HG03442 (cell line): ENCODE measurements around the gene AIF1.

ENCODE experiments used
- ATAC-seq: cut with Tn5 transposase; IDR thresholded peaks from one replicate; pipeline ENCODE4 v1.9.1; 2021; ENCODE audit warnings: mild to moderate bottlenecking, moderate library complexity; ENCODE audit not compliant: unreplicated experiment

The AIF1 gene

GRCh38 chr6:31614684-31615578 is at the start of gene AIF1:
Gene AIF1, plus strand, starts transcription at chr6:31615234. Its CDS starts 96 bp downstream, at chr6:31615330.
- no peak for ATAC-seq

GRCh38 chr6:31567531-31568370 is 47.3 kb upstream of the AIF1 start:
- no peak for ATAC-seq

DNA sequence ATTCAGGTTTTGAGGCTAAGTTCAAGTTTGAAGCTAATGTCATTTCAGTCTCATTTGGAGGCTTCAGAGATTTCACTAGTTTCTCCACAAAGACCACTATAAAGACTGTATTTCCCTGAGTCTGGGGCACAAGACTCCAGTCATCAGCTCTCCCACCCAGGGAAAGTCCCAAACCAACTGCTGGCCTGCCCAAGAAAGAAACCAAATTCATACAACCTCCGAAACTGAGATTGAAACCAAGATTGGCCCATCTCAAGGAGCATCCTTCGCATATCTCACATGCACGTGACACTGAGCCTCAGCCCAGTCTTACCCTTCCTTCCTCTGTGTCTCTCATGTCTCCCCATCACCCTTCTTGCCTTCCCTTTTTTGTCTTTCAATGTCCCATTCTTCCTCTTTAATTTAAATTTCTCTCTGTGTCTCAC is 46.5 kb upstream of the AIF1 start:
- ATAC-seq: peak; percentile 70

GRCh38 chr6:31569861-31570536 is 45.0 kb upstream of the AIF1 start:
- no peak for ATAC-seq

DNA sequence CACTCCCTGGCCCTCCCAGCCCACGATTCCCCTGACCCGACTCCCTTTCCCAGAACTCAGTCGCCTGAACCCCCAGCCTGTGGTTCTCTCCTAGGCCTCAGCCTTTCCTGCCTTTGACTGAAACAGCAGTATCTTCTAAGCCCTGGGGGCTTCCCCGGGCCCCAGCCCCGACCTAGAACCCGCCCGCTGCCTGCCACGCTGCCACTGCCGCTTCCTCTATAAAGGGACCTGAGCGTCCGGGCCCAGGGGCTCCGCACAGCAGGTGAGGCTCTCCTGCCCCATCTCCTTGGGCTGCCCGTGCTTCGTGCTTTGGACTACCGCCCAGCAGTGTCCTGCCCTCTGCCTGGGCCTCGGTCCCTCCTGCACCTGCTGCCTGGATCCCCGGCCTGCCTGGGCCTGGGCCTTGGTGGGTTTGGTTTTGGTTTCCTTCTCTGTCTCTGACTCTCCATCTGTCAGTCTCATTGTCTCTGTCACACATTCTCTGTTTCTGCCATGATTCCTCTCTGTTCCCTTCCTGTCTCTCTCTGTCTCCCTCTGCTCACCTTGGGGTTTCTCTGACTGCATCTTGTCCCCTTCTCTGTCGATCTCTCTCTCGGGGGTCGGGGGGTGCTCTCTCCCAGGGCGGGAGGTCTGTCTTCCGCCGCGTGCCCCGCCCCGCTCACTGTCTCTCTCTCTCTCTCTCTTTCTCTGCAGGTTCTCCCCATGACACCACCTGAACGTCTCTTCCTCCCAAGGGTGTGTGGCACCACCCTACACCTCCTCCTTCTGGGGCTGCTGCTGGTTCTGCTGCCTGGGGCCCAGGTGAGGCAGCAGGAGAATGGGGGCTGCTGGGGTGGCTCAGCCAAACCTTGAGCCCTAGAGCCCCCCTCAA is 42.8 kb upstream of the AIF1 start, which contains the start of gene LTA:
Gene LTA (plus strand): TSS at position 249 of the 871 bp plus-strand sequence. CDS start 454 bp downstream, at position 703.
- no peak for ATAC-seq

- ATAC-seq: no peak
Measured at GRCh38 chr6:31573239-31574105, 41.6 kb upstream of the AIF1 start.

- ATAC-seq: no peak
Measured at GRCh38 chr6:31574106-31575061, 40.6 kb upstream of the AIF1 start.

- ATAC-seq: no peak
Measured at GRCh38 chr6:31575335-31575901, 39.6 kb upstream of the AIF1 start, which contains the start of gene TNF. Gene TNF, plus strand, starts transcription at chr6:31575565. Its CDS starts 177 bp downstream, at chr6:31575742.

DNA sequence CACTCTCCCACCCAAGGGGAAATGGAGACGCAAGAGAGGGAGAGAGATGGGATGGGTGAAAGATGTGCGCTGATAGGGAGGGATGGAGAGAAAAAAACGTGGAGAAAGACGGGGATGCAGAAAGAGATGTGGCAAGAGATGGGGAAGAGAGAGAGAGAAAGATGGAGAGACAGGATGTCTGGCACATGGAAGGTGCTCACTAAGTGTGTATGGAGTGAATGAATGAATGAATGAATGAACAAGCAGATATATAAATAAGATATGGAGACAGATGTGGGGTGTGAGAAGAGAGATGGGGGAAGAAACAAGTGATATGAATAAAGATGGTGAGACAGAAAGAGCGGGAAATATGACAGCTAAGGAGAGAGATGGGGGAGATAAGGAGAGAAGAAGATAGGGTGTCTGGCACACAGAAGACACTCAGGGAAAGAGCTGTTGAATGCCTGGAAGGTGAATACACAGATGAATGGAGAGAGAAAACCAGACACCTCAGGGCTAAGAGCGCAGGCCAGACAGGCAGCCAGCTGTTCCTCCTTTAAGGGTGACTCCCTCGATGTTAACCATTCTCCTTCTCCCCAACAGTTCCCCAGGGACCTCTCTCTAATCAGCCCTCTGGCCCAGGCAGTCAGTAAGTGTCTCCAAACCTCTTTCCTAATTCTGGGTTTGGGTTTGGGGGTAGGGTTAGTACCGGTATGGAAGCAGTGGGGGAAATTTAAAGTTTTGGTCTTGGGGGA is 38.9 kb upstream of the AIF1 start:
- ATAC-seq: no peak

DNA sequence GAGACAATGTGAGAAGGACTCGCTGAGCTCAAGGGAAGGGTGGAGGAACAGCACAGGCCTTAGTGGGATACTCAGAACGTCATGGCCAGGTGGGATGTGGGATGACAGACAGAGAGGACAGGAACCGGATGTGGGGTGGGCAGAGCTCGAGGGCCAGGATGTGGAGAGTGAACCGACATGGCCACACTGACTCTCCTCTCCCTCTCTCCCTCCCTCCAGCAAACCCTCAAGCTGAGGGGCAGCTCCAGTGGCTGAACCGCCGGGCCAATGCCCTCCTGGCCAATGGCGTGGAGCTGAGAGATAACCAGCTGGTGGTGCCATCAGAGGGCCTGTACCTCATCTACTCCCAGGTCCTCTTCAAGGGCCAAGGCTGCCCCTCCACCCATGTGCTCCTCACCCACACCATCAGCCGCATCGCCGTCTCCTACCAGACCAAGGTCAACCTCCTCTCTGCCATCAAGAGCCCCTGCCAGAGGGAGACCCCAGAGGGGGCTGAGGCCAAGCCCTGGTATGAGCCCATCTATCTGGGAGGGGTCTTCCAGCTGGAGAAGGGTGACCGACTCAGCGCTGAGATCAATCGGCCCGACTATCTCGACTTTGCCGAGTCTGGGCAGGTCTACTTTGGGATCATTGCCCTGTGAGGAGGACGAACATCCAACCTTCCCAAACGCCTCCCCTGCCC is 38.0 kb upstream of the AIF1 start:
- ATAC-seq: no peak

DNA sequence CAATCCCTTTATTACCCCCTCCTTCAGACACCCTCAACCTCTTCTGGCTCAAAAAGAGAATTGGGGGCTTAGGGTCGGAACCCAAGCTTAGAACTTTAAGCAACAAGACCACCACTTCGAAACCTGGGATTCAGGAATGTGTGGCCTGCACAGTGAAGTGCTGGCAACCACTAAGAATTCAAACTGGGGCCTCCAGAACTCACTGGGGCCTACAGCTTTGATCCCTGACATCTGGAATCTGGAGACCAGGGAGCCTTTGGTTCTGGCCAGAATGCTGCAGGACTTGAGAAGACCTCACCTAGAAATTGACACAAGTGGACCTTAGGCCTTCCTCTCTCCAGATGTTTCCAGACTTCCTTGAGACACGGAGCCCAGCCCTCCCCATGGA is 37.5 kb upstream of the AIF1 start:
- ATAC-seq: no peak

- ATAC-seq: no peak
Measured at GRCh38 chr6:31578184-31579118, 36.6 kb upstream of the AIF1 start.

- no peak for ATAC-seq
Measured at GRCh38 chr6:31579119-31579505, 35.9 kb upstream of the AIF1 start.

DNA sequence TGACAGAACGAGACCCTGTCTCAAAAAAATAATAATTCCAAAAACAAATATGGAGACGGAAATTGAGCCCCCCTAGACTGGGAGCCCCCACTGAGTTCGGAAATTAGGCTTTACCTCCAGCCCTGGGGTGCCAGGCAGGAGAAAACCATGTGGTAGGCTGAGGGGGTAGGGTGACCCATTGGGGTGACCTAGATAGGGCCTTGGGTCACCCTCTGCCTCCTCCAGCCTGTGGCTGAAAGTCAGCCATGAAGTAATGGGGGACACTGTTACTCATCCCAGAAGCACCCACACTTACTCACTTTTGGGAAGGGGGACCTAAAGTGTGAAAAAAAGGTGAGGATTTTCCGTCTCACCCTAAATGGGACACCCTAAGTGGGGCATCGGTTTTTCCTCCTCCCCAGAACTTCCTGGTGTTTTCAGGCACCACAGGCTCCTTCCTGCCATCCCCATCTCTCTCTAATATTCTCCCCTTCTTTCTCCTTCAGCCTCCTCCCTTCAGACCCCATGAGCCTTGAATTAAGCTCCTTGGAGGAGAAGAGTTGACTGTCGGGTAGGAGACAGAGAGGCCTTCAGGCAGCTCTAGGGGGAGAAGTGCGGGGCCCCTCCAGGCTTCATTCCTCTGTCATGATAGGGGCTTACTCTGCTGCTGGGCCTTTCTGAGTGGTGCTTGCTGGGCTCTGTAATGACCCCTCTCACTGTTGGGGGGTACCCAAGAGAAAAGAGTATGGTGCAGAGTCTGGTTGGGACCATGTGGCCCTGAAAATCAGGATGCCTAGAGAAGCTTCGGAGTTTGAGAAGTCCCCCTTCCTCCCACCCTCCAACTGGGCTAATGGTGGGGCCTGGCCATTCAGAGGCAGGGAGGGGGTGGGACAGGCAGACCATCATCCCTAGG is 35.2 kb upstream of the AIF1 start:
- ATAC-seq: no peak

- ATAC-seq: no peak
Measured at GRCh38 chr6:31580438-31580740, 34.6 kb upstream of the AIF1 start.
